B cell (primary cell): ENCODE measurements around the gene NOL6.

Experiments used
- EZH2 ChIP-seq: IDR thresholded peaks from 2 replicates; pipeline ENCODE4 v1.6.1; 2012; ENCODE audit warnings: borderline replicate concordance, low read depth, mild to moderate bottlenecking, moderate library complexity, low read length; ENCODE audit not compliant: insufficient read depth, poor library complexity, severe bottlenecking
- TF ChIP-seq, protein P1 (sequence below): fragments of 200-600 bp; IDR thresholded peaks from one replicate; pipeline ENCODE4 v1.8.0; 2022; ENCODE audit warnings: antibody characterized with exemption, mild to moderate bottlenecking

- TF ChIP-seq, protein P1, sequence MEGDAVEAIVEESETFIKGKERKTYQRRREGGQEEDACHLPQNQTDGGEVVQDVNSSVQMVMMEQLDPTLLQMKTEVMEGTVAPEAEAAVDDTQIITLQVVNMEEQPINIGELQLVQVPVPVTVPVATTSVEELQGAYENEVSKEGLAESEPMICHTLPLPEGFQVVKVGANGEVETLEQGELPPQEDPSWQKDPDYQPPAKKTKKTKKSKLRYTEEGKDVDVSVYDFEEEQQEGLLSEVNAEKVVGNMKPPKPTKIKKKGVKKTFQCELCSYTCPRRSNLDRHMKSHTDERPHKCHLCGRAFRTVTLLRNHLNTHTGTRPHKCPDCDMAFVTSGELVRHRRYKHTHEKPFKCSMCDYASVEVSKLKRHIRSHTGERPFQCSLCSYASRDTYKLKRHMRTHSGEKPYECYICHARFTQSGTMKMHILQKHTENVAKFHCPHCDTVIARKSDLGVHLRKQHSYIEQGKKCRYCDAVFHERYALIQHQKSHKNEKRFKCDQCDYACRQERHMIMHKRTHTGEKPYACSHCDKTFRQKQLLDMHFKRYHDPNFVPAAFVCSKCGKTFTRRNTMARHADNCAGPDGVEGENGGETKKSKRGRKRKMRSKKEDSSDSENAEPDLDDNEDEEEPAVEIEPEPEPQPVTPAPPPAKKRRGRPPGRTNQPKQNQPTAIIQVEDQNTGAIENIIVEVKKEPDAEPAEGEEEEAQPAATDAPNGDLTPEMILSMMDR: no peak
- TF ChIP-seq EZH2: no peak
These were observed 20.9 kb downstream of the NOL6 start for GRCh38 chr9:33452828-33453271.
